HG03442 (cell line): ENCODE results near the gene DDX52.
"Not testable (repeated sequence)": the region's sequence is repeated elsewhere in the genome, so short reads cannot be mapped to it uniquely, and the experiment has no call there.

Experiments
- ATAC-seq: cut with Tn5 transposase; IDR thresholded peaks from one replicate; pipeline ENCODE4 v1.9.1; 2021; ENCODE audit warnings: mild to moderate bottlenecking, moderate library complexity; ENCODE audit not compliant: unreplicated experiment

Gene DDX52

GRCh38 chr17:37657202-37657601 lies 14.0 kb upstream of the DDX52 start:
- no peak for ATAC-seq

- no peak for ATAC-seq
These were observed 8.6 kb upstream of the DDX52 start for GRCh38 chr17:37651849-37652248.

GRCh38 chr17:37650419-37651003 lies 7.3 kb upstream of the DDX52 start:
- no peak for ATAC-seq

- no peak for ATAC-seq
These were observed 5.3 kb upstream of the DDX52 start for GRCh38 chr17:37648555-37648954.

- no peak for ATAC-seq
These were observed 4.6 kb upstream of the DDX52 start for GRCh38 chr17:37647856-37648255.

- no peak for ATAC-seq
These were observed 623 bp upstream of the DDX52 start for GRCh38 chr17:37643869-37644268.

GRCh38 chr17:37642681-37643080 lies 565 bp downstream of the DDX52 start:
- no peak for ATAC-seq

GRCh38 chr17:37640015-37640414 lies 3.2 kb downstream of the DDX52 start:
- no peak for ATAC-seq

GRCh38 chr17:37637956-37638355 lies 5.3 kb downstream of the DDX52 start:
- no peak for ATAC-seq

- ATAC-seq, result not testable (repeated sequence)
These were observed 26.8 kb downstream of the DDX52 start for GRCh38 chr17:37616430-37616829.

- no peak for ATAC-seq
These were observed 28.4 kb downstream of the DDX52 start for GRCh38 chr17:37614823-37615222.

GRCh38 chr17:37614391-37614790 lies 28.9 kb downstream of the DDX52 start:
- ATAC-seq, result no peak

- ATAC-seq, result no peak
These were observed 32.3 kb downstream of the DDX52 start for GRCh38 chr17:37610971-37611370.

- not testable (repeated sequence) for ATAC-seq
These were observed 33.2 kb downstream of the DDX52 start for GRCh38 chr17:37610041-37610420.

- ATAC-seq, result peak; percentile 93
These were observed 33.8 kb downstream of the DDX52 start, which contains the start of gene SYNRG for GRCh38 chr17:37609170-37610040. SYNRG (minus strand) TSS chr17:37609418; CDS start chr17:37609355, 63 bp downstream.

GRCh38 chr17:37608351-37609169 lies 34.7 kb downstream of the DDX52 start:
- peak; percentile 18 for ATAC-seq

- ATAC-seq, result no peak
These were observed 35.5 kb downstream of the DDX52 start for GRCh38 chr17:37607637-37608331.

- no peak for ATAC-seq
These were observed 37.3 kb downstream of the DDX52 start for GRCh38 chr17:37605813-37606505.

GRCh38 chr17:37605081-37605480 lies 38.2 kb downstream of the DDX52 start:
- ATAC-seq, result no peak

- no peak for ATAC-seq
These were observed 38.7 kb downstream of the DDX52 start for GRCh38 chr17:37604556-37604955.
